ENCODE measurements around the gene DNAJC5.

GRCh38 chr20:63961664-63962425 is 66.9 kb downstream of the DNAJC5 start:
- TF ChIP-seq POLR2A (IDR thresholded peaks at IDR 0.05; ENCODE audit: low read length) (no peak), GATA1 (IDR thresholded peaks at IDR 0.05; ENCODE audit: low read depth, low read length) (no peak)
